GM23248 (cell line): ENCODE measurements around the gene TTYH1.

Experiments
- EZH2 ChIP-seq: fragments of 200-600 bp; sonication (generic); IDR thresholded peaks from 2 replicates; pipeline ENCODE4 v1.6.1; 2018; ENCODE audit warnings: antibody characterized with exemption, mild to moderate bottlenecking; ENCODE audit not compliant: insufficient read depth, poor library complexity, severe bottlenecking
- EZH2phosphoT487 ChIP-seq: fragments of 200-600 bp; sonication (generic); IDR thresholded peaks from 2 replicates; pipeline ENCODE4 v1.6.1; 2018; ENCODE audit warnings: antibody characterized with exemption, moderate library complexity, mild to moderate bottlenecking, low read depth; ENCODE audit not compliant: insufficient read depth

DNA sequence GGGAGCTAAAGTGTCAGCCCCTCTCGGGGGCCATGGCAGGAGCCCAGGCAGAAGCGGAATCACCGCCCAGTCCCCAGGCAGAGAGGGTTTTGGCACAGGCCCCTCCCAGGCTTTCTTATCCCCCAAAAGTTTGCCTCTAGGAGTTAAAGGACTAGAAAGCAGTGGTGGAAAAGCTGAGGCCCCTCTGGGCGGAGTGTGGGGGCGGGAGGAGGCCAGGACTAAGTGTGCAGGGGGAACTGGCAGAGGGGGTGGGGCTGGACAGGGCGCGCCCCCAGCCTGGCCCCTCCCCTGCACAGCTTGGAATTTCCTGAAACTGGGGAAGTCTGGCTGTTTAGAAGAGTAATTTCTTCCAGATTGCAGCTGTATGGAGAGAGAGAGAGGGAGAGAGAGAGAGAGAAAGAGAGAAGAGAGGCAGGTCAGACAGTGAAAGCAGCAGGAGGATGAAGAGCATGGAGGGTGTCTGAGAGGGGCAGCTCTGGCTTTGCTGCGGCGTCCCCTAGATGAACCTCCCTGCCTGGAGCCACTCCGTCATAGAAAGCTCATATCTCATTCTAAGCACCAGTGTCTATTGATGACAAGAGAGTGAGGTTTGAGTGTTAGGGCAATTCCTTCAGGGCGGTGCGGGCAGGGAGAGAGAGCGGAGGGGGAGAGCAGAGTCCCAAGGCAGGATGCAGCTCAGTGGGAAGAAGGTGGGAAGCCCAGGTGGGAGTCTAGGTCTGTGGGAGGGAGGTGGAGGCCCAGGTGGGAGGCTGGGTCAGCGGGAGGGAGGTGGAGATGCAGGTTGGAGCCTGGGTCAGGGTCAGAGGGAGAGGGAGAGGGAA lies 58.0 kb downstream of the TTYH1 start, which contains the start of gene CDC42EP5:
- TF ChIP-seq EZH2 (no peak), EZH2phosphoT487 (no peak)
